Common myeloid progenitor, CD34-positive (primary cell): ENCODE results near the gene ILF3.

Experiments
- CTCF ChIA-PET: fragments of 350-600 bp; sonication (Branson Sonifier 250); formaldehyde crosslinking; loops from one replicate; lab custom pipeline; 2021; ENCODE audit warnings: antibody characterized with exemption; lab: Charles Lee
- POLR2A ChIA-PET: fragments of 350-600 bp; sonication (Branson Sonifier 250); formaldehyde crosslinking; loops from one replicate; lab custom pipeline; 2021; ENCODE audit warnings: antibody characterized with exemption; lab: Charles Lee
- DNase-seq, 3 donors: peaks; one replicate each; pipeline versions ENCODE4 v3.0.0 to v3.0.0-alpha.2; 2013
- H3K27ac ChIP-seq, 2 experiments: 1 replicate in 1 of 2; 2 replicates in 1 of 2; pipeline ENCODE4 v1.7.0; 2013; ENCODE audit warnings: inconsistent platforms in 2 of 2, low read length in 2 of 2, mild to moderate bottlenecking in 2 of 2, low read depth in 1 of 2, moderate library complexity in 1 of 2; ENCODE audit not compliant: severe bottlenecking in 2 of 2, insufficient read depth in 1 of 2, poor library complexity in 1 of 2
- H3K27me3 ChIP-seq, 5 experiments: replicated peaks in 2 of 5; 1 replicate in 3 of 5; 2 replicates in 2 of 5; pipeline versions ENCODE4 v1.6.1 to v1.7.0; 2013; ENCODE audit warnings: low read length in 4 of 5, mild to moderate bottlenecking in 2 of 5, moderate library complexity in 2 of 5, inconsistent platforms in 1 of 5; ENCODE audit not compliant: insufficient read depth in 5 of 5, control insufficient read depth in 4 of 5
- H3K36me3 ChIP-seq, 4 experiments: 1 replicate in 2 of 4; 2 replicates in 2 of 4; pipeline versions ENCODE4 v1.6.1 to v1.7.0; 2013; ENCODE audit warnings: low read length in 3 of 4, control low read depth in 1 of 4, mild to moderate bottlenecking in 1 of 4; ENCODE audit not compliant: control insufficient read depth in 4 of 4, insufficient read depth in 4 of 4
- H3K4me1 ChIP-seq, 4 experiments: 1 replicate in 3 of 4; 2 replicates in 1 of 4; pipeline versions ENCODE4 v1.6.1 to v1.7.1; 2013; ENCODE audit warnings: low read length in 3 of 4, mild to moderate bottlenecking in 3 of 4, control low read depth in 1 of 4, inconsistent platforms in 1 of 4, moderate library complexity in 1 of 4; ENCODE audit not compliant: control insufficient read depth in 4 of 4, insufficient read depth in 4 of 4; ENCODE audit errors: control extremely low read depth in 1 of 4
- H3K4me3 ChIP-seq, 7 experiments: 1 replicate in 4 of 7; 2 replicates in 3 of 7; pipeline versions ENCODE4 v1.5.1 to v1.7.0; 2013; ENCODE audit warnings: mild to moderate bottlenecking in 7 of 7, low read length in 6 of 7, moderate library complexity in 6 of 7, inconsistent platforms in 2 of 7, low read depth in 2 of 7, control low read depth in 1 of 7; ENCODE audit not compliant: insufficient read depth in 4 of 7, control insufficient read depth in 1 of 7; ENCODE audit errors: extremely low read depth in 1 of 7
- H3K9me3 ChIP-seq, 5 experiments: 1 replicate in 4 of 5; 2 replicates in 1 of 5; pipeline versions ENCODE4 v1.6.1 to v1.7.1; 2013; ENCODE audit warnings: low read length in 4 of 5, mild to moderate bottlenecking in 2 of 5, inconsistent platforms in 1 of 5, low read depth in 1 of 5, moderate library complexity in 1 of 5; ENCODE audit not compliant: control insufficient read depth in 4 of 5, insufficient read depth in 2 of 5; ENCODE audit errors: control extremely low read depth in 1 of 5
- WGBS: methylation state at CpG from one replicate; pipeline ENCODE4 v1.1.5; 2013; ENCODE audit not compliant: insufficient coverage; 5-methylcytosine and 5-hydroxymethylcytosine counted together

ILF3 gene

DNA sequence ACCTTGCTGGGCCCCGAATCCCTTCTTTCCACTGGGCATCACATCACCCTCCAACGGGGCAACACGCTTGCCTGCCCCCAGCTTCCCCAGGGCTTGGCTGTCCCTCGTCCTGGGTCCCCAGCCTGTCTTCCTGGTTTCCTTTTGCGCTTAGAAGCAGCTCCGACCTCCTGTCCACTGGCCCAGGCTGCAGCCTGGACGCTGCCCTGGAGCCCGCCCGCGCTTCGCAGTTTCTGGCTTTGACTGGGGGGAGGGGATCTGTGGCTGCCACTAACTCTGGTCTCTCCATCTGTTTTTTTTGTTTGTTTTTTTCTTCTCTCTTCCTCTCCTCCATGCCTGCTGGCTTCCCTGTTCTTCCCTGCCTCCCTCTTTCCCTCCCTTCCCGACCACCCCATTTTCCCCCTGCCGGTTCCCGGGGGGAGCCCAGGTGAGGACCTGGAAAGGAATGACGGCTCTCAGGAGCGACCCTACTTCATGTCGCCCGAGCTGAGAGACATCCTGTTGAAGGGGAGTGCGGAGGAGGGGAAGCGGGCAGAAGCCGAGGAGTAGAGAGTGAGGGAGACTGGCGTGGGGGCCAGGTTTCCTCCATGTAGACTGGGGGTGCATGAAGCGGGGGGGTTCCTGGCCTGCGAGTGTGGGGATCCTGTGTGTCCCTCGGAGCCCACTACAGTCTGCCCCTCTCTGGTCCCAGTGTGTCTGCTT is 11.5 kb upstream of the ILF3 start:
- WGBS, result 64% methylated on average over 18 of the region's 25 CpGs
- peak overlapping the region in 2 of 7 experiments; percentile 16 to 19 for H3K4me3 ChIP-seq
- peak overlapping the region in 1 of 2 experiments; percentile 14 for H3K27ac ChIP-seq
- H3K9me3 ChIP-seq, result no peaks in the 10 kb centered on the region
- DNase-seq, result no peak
- CTCF ChIA-PET, result interaction anchor here (0.7 to 15.8 kb wide), 5 partner anchors 35 to 85 kb away, joined by 4 to 313 read pairs (median 5); no protein-coding TSS in a partner anchor
- no peaks in the 10 kb centered on the region for H3K27me3 ChIP-seq
- H3K36me3 ChIP-seq, result peaks cover under 1 to 33% (median 15%) of the 10 kb centered on the region in 4 experiments
- POLR2A ChIA-PET, result no interaction called here
- peaks cover 5 to 29% (median 23%) of the 10 kb centered on the region in 4 experiments for H3K4me1 ChIP-seq

DNA sequence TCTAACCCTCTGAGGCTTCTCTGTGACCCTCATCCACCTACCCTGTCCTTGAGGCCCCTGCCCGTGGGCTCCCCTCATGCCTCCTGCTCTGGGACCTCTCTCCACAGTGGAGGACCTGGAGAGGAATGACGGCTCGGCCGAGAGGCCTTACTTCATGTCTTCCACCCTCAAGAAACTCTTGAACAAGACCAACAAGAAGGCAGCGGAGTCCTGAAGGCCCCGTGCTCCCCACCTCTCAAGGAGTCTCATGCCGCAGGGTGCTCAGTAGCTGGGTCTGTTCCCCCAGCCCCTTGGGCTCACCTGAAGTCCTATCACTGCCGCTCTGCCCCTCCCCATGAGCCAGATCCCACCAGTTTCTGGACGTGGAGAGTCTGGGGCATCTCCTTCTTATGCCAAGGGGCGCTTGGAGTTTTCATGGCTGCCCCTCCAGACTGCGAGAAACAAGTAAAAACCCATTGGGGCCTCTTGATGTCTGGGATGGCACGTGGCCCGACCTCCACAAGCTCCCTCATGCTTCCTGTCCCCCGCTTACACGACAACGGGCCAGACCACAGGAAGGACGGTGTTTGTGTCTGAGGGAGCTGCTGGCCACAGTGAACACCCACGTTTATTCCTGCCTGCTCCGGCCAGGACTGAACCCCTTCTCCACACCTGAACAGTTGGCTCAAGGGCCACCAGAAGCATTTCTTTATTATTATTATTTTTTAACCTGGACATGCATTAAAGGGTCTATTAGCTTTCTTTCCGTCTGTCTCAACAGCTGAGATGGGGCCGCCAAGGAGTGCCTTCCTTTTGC is 10.8 kb upstream of the ILF3 start:
- Histone ChIP-seq H3K9me3 (no peaks in the 10 kb centered on the region), H3K27ac (peak overlapping the region in 1 of 2 experiments; percentile 14), H3K4me1 (peaks cover 5 to 29% (median 23%) of the 10 kb centered on the region in 4 experiments), H3K27me3 (no peaks in the 10 kb centered on the region), H3K36me3 (peaks cover 0 to 25% (median 11%) of the 10 kb centered on the region in 4 experiments), H3K4me3 (peak overlapping the region in 1 of 7 experiments; percentile 28)
- 39% methylated on average over 14 of the region's 21 CpGs for WGBS
- CTCF ChIA-PET, result interaction anchor here (0.7 to 15.8 kb wide), 26 partner anchors 9 to 165 kb away, joined by 3 to 313 read pairs (median 5); partner anchors contain the start of gene QTRT1
- DNase-seq, result peak; percentile 36 to 67 (median 54)
- POLR2A ChIA-PET, result interaction anchor here (0.5 to 2.2 kb wide), 4 partner anchors 10 to 135 kb away, joined by 3 to 11 read pairs (median 5); no protein-coding TSS in a partner anchor

DNA sequence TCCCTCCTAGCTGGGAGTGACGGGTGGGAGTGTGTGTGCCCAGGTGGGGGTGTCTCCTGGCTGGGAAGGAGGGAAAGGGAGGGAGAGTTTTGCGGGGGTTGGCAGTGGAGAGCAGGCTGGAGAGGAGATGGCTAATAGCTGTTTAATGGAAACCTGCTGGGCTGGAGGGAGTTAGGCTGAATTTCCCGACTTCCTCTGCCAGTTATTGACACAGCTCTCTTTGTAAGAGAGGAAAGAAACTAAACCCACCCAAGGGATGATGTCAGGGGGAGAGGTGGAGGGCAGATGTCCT is 10.2 kb upstream of the ILF3 start:
- H3K27me3 ChIP-seq, result no peaks in the 10 kb centered on the region
- H3K9me3 ChIP-seq, result no peaks in the 10 kb centered on the region
- ChIA-PET CTCF (interaction anchor here (0.7 to 15.8 kb wide), 28 partner anchors 9 to 165 kb away, joined by 3 to 313 read pairs (median 5); partner anchors contain the start of genes QTRT1 and SLC44A2), POLR2A (interaction anchor here (0.5 to 2.2 kb wide), 4 partner anchors 9 to 135 kb away, joined by 3 to 11 read pairs (median 5); no protein-coding TSS in a partner anchor)
- no peak overlapping the region for H3K27ac ChIP-seq
- 0% methylated on average over 1 of the region's 3 CpGs for WGBS
- H3K4me1 ChIP-seq, result peaks cover 5 to 29% (median 23%) of the 10 kb centered on the region in 4 experiments
- H3K36me3 ChIP-seq, result peaks cover 0 to 25% (median 11%) of the 10 kb centered on the region in 4 experiments
- no peak overlapping the region for H3K4me3 ChIP-seq
- no peak for DNase-seq

DNA sequence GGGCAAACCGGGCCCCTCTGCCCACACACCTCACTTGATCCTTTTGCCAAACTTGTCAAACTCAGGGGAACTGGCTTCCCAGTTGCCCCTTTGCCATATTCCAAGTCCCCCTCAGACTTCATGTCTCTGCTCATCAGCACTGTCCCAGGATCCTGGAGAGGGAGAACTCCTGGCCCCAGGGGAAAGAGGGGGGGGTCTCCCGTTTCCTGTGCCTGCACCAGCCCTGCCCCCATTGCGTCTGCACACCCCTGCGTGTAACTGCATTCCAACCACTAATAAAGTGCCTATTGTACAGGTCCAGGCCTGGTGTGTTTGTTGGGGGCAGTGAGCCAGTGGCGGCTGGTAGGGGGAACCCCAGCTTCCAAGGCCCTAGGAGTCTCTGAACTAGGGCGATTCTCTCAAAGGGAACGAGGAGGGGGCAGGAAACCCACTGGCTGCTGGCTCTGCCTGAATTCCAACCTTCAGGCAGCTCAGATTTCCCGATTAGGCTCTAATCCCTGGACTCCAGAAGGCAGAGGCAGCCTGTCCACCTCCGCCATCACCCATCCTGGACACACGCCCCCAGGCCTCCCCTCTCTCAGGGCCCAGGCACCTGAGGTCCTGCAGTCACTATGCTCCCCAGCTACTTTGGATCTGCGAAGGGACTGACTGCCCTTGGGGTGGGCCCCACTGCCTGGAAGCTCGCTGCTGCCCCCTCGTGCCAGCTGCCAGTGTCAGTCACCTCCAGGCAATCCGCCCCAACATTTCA is 9.7 kb upstream of the ILF3 start:
- ChIA-PET POLR2A (interaction anchor here (0.6 to 2.2 kb wide), 3 partner anchors 41 to 124 kb away, joined by 5 to 11 read pairs (median 7); no protein-coding TSS in a partner anchor), CTCF (interaction anchor here (0.6 to 15.8 kb wide), 33 partner anchors 8 to 841 kb away, joined by 3 to 313 read pairs (median 4); partner anchors contain the start of genes CDC37, KRI1, QTRT1 and SLC44A2)
- H3K36me3 ChIP-seq, result peaks cover 0 to 19% (median 8%) of the 10 kb centered on the region in 4 experiments
- WGBS, result 7% methylated on average over 7 of the region's 14 CpGs
- DNase-seq, result peak; percentile 76 to 88 (median 87)
- H3K9me3 ChIP-seq, result no peaks in the 10 kb centered on the region
- no peak overlapping the region for H3K27ac ChIP-seq
- peak overlapping the region in 1 of 7 experiments; percentile 28 for H3K4me3 ChIP-seq
- H3K4me1 ChIP-seq, result peaks cover 5 to 29% (median 23%) of the 10 kb centered on the region in 4 experiments
- no peaks in the 10 kb centered on the region for H3K27me3 ChIP-seq

DNA sequence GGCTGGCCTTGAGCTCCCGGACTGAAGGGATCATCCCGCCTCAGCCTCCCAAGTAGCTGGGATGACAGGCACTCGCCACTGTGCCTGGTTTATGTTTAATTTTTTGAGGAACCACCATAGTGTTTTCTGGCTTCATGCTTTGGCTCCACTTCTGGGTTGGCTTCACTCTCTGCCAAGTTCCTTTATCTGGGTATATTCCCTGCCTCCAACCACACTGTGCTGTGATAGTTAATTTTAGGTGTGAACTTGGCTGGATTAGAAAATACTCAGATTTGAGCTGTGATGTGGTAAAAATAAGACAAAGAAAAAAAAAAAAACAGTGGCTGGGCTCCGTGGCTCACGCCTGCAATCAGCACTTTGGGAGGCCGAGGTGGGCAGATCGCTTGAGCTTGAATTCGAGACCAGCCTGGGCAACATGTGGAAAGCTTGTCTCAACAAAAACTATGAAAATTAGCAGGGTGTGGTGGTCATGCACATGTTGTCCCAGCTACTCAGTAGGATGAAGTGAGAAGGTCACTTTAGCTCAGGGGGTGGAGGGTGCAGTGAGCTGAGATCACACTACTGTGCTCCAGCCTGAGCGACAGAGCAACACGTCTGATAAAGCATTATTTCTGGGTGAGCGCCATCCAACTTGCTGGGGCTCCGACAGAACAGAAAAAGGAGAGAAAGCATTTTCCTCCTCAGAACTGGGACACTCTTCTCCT is 7.5 kb upstream of the ILF3 start:
- Histone ChIP-seq H3K27me3 (no peaks in the 10 kb centered on the region), H3K4me3 (no peak overlapping the region), H3K9me3 (no peaks in the 10 kb centered on the region), H3K36me3 (peaks cover 0 to 7% (median 3%) of the 10 kb centered on the region in 4 experiments), H3K27ac (no peak overlapping the region), H3K4me1 (peaks cover 5 to 29% (median 23%) of the 10 kb centered on the region in 4 experiments)
- WGBS, result 96% methylated on average over 12 of the region's 12 CpGs
- ChIA-PET POLR2A (interaction anchor here (0.5 kb wide), 1 partner anchor 163 kb away, joined by 3 read pairs; no protein-coding TSS in a partner anchor), CTCF (interaction anchor here (0.7 to 15.8 kb wide), 12 partner anchors 12 to 163 kb away, joined by 3 to 313 read pairs (median 4); no protein-coding TSS in a partner anchor)
- DNase-seq, result no peak

DNA sequence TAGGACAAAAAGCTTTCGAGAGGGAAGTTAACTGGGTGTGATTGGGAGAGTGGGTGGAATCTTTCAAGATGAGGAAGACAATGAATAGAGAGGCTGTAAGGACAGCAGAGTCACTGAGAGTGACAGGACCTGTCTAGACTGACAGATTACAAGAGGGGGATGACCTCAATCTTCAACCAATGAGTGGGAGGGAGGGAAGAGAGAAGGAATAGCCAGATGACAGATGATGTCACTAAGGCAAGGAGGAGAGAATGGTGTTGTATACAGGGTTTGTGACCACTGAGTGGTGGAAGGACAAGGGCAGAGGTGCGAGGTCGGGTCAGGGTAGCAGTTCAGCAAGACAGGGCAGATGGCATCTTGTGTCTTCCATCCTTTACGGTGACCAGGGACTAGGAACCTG is 5.8 kb upstream of the ILF3 start:
- H3K36me3 ChIP-seq, result peaks cover 0 to 4% (median 2%) of the 10 kb centered on the region in 4 experiments
- 100% methylated on average over 3 of the region's 4 CpGs for WGBS
- no peaks in the 10 kb centered on the region for H3K9me3 ChIP-seq
- H3K27me3 ChIP-seq, result no peaks in the 10 kb centered on the region
- CTCF ChIA-PET, result interaction anchor here (1.2 to 15.8 kb wide), 3 partner anchors 54 to 165 kb away, joined by 3 to 313 read pairs (median 11); no protein-coding TSS in a partner anchor
- H3K27ac ChIP-seq, result no peak overlapping the region
- peaks cover 5 to 28% (median 26%) of the 10 kb centered on the region in 4 experiments for H3K4me1 ChIP-seq
- POLR2A ChIA-PET, result interaction anchor here (0.7 kb wide), 1 partner anchor 67 kb away, joined by 3 read pairs; no protein-coding TSS in a partner anchor
- H3K4me3 ChIP-seq, result no peak overlapping the region
- no peak for DNase-seq
